ENCODE measurements around the gene DNAJA4. TPM values are rescaled to one million over a fixed set of nuclear protein-coding genes. Genes with fewer than 3 reads are reported as not detected.

The DNAJA4 gene
- total and polyA plus RNA-seq, 2 of the 8 experiments (the other 6 are each of a cell fraction or from before 2014, with no cell fraction given): 3.6 to 6.2 TPM

DNA sequence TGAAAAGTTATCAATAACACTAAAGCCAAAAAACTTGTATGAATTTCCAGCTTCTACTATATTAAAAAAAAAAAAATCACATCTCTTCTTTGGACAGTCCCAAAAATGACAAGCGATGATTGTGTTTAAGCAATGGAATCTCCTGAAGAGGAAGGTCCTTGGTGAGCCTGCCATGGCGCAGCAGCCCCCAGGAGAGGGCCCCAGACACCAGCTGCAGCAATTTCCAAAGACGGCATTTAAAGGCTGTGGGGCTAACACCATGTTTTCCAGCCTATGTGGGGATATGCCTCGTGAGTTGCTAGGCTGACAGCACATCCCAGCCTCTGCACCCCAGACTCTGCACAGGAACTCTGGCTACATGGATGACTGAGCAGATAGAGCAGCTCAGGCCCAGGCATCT is 20.4 kb downstream of the DNAJA4 start:
- no peaks in the 10 kb centered on the region for H3K9me3 ChIP-seq (ENCODE audit: insufficient read depth in 2 of 2, low read depth in 1 of 2, low read length in 1 of 2)
- H3K27me3 ChIP-seq (replicated peaks in 1 of 4; ENCODE audit: control insufficient read depth in 3 of 4, extremely low read depth in 1 of 4, insufficient read depth in 3 of 4, low read length in 3 of 4): no peaks in the 10 kb centered on the region
- H3K79me2 ChIP-seq (ENCODE audit: control insufficient read depth in 1 of 2, insufficient read depth in 2 of 2, low read length in 2 of 2): no peaks in the 10 kb centered on the region
- ChIA-PET POLR2A (ENCODE audit: partially characterized antibody) (interaction anchor here (0.9 to 1.5 kb wide), 3 partner anchors 15 to 153 kb away, joined by 3 read pairs; partner anchors contain the start of genes IREB2 and SKIC8), CTCF (ENCODE audit: partially characterized antibody) (interaction anchor here (0.6 to 2.8 kb wide), 7 partner anchors 9 to 372 kb away, joined by 3 to 9 read pairs (median 3); partner anchors contain the start of gene SKIC8)
- H3K18ac ChIP-seq (ENCODE audit: extremely low read depth, low read length): no peak overlapping the region
- peaks cover 0 to 15% (median 12%) of the 10 kb centered on the region in 4 experiments; a peak in 6 of 8 replicates for H3K36me3 ChIP-seq (ENCODE audit: control insufficient read depth in 2 of 4, insufficient read depth in 4 of 4, low read length in 3 of 4)
- no peaks in the 10 kb centered on the region for H3K79me1 ChIP-seq (ENCODE audit: low read depth, low read length)
- FAIRE-seq: no peak
- no peak overlapping the region for H2AFZ ChIP-seq (ENCODE audit: low read length)
- no peak overlapping the region for H3K4me3 ChIP-seq (ENCODE audit: extremely low read depth in 1 of 4, insufficient read depth in 2 of 4, low read depth in 3 of 4, low read length in 4 of 4)
- H2BK20ac ChIP-seq (ENCODE audit: low read length): no peak overlapping the region
- no peak overlapping the region for H2BK120ac ChIP-seq (replicated peaks; ENCODE audit: low read depth, low read length)
- H2BK15ac ChIP-seq (ENCODE audit: low read length): no peak overlapping the region
- no peak overlapping the region for H3K9ac ChIP-seq (replicated peaks in 1 of 4; ENCODE audit: extremely low read depth in 1 of 4, low read depth in 3 of 4, low read length in 3 of 4)
- H4K8ac ChIP-seq (ENCODE audit: extremely low read depth, insufficient read depth, low read length): no peak overlapping the region
- no peaks in the 10 kb centered on the region for H3K4me1 ChIP-seq (replicated peaks in 1 of 4; ENCODE audit: control insufficient read depth in 3 of 4, insufficient read depth in 4 of 4, low read length in 3 of 4)
- H4K20me1 ChIP-seq (replicated peaks in 1 of 2; ENCODE audit: control insufficient read depth in 1 of 2, insufficient read depth in 2 of 2, low read length in 2 of 2): no peaks in the 10 kb centered on the region
- H3K14ac ChIP-seq (ENCODE audit: insufficient read length): no peak overlapping the region
- no peak overlapping the region for H2AK5ac ChIP-seq (ENCODE audit: low read depth, low read length)
- H3K27ac ChIP-seq (ENCODE audit: low read depth, low read length): no peak overlapping the region
- no peak overlapping the region for H3K4me2 ChIP-seq (ENCODE audit: insufficient read depth in 1 of 2, low read depth in 2 of 2, low read length in 2 of 2)
- no peak overlapping the region for H2BK5ac ChIP-seq (ENCODE audit: low read depth, low read length)
- H4K5ac ChIP-seq (ENCODE audit: insufficient read length, low read depth, low read length): no peak overlapping the region
- 85% methylated on average over 4 of the region's 4 CpGs; no CpG with 5 or more reads in 1 of the 2 experiments for WGBS, 2 experiments (ENCODE audit: extremely low coverage in 1 of 2, insufficient coverage in 1 of 2, insufficient read length in 1 of 2, insufficient replicate concordance in 2 of 2, low coverage in 1 of 2, low lambda C conversion rate in 2 of 2, missing lambda C conversion rate in 1 of 2)
- DNase-seq (ENCODE audit: low read depth in 1 of 2, low spot score in 2 of 2): no peak
- H3K23ac ChIP-seq (ENCODE audit: insufficient read length): no peak overlapping the region
- H3K4ac ChIP-seq (replicated peaks; ENCODE audit: insufficient read length, low read depth, low read length): no peak overlapping the region
- no peak overlapping the region for H4K91ac ChIP-seq (replicated peaks; ENCODE audit: insufficient read length, low read length)
- H3K56ac ChIP-seq (replicated peaks; ENCODE audit: insufficient read length, low read depth, low read length): no peak overlapping the region
- H3K23me2 ChIP-seq (ENCODE audit: low read depth, low read length): no peaks in the 10 kb centered on the region
- H2BK12ac ChIP-seq (ENCODE audit: low read depth, low read length): no peak overlapping the region
- no peak for TF ChIP-seq SIRT6 (IDR thresholded peaks at IDR 0.05; ENCODE audit: low read length)
- TF ChIP-seq CHD1 (IDR thresholded peaks at IDR 0.05; ENCODE audit: low read depth, low read length): no peak
- TF ChIP-seq CBX5 (IDR thresholded peaks at IDR 0.05; ENCODE audit: low read depth, low read length): no peak
- no peak for TF ChIP-seq RXRA (IDR thresholded peaks at IDR 0.05; ENCODE audit: insufficient read depth, low read depth, low read length)
- TF ChIP-seq RAD21 (IDR thresholded peaks at IDR 0.05 in 1 of 2, conservative IDR thresholded peaks at IDR 0.05 in 1 of 2; ENCODE audit: low read depth in 2 of 2, low read length in 2 of 2): peak; percentile 59 to 68
- no peak for TF ChIP-seq TBP (IDR thresholded peaks at IDR 0.05; ENCODE audit: low read depth, low read length)
- TF ChIP-seq BRCA1 (IDR thresholded peaks at IDR 0.05; ENCODE audit: low read depth, low read length): no peak
- no peak for TF ChIP-seq SIN3A (conservative IDR thresholded peaks at IDR 0.05 in 1 of 2, IDR thresholded peaks at IDR 0.05 in 1 of 2; ENCODE audit: low read depth in 1 of 2, low read length in 2 of 2)
- no peak for TF ChIP-seq KDM5A (IDR thresholded peaks at IDR 0.05; ENCODE audit: low read length)
- no peak for TF ChIP-seq EZH2 (IDR thresholded peaks at IDR 0.05; ENCODE audit: low read depth, low read length, severe bottlenecking)
- TF ChIP-seq, protein P1, sequence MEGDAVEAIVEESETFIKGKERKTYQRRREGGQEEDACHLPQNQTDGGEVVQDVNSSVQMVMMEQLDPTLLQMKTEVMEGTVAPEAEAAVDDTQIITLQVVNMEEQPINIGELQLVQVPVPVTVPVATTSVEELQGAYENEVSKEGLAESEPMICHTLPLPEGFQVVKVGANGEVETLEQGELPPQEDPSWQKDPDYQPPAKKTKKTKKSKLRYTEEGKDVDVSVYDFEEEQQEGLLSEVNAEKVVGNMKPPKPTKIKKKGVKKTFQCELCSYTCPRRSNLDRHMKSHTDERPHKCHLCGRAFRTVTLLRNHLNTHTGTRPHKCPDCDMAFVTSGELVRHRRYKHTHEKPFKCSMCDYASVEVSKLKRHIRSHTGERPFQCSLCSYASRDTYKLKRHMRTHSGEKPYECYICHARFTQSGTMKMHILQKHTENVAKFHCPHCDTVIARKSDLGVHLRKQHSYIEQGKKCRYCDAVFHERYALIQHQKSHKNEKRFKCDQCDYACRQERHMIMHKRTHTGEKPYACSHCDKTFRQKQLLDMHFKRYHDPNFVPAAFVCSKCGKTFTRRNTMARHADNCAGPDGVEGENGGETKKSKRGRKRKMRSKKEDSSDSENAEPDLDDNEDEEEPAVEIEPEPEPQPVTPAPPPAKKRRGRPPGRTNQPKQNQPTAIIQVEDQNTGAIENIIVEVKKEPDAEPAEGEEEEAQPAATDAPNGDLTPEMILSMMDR (IDR thresholded peaks at IDR 0.05; ENCODE audit: control extremely low read depth in 1 of 3, insufficient read depth in 1 of 3, low read depth in 1 of 3, low read length in 3 of 3): peak; percentile 19 to 43 (median 39); a peak in 3 of 4 replicates
